GM13976 (cell line): ENCODE measurements around the gene MZB1.

ENCODE experiments used
- DNase-seq: peaks from one replicate; pipeline ENCODE4 v3.0.0; 2012; ENCODE audit warnings: low spot score
- in situ Hi-C: fragments of 300-500 bp; cut with MboI; formaldehyde crosslinking; loops from one replicate; pipeline ENCODE4 v1.12.0; 2022; ENCODE audit warnings: low sequenced_read_pairs, mixed read lengths, inconsistent platforms; ENCODE audit not compliant: unreplicated experiment
- TF ChIP-seq, protein P1 (sequence below): IDR thresholded peaks from 2 replicates; pipeline ENCODE4 v1.5.1; 2012; ENCODE audit warnings: borderline replicate concordance, mild to moderate bottlenecking; ENCODE audit not compliant: insufficient read depth; ENCODE audit errors: extremely low read depth, missing control alignments, control extremely low read depth

The MZB1 gene

DNA sequence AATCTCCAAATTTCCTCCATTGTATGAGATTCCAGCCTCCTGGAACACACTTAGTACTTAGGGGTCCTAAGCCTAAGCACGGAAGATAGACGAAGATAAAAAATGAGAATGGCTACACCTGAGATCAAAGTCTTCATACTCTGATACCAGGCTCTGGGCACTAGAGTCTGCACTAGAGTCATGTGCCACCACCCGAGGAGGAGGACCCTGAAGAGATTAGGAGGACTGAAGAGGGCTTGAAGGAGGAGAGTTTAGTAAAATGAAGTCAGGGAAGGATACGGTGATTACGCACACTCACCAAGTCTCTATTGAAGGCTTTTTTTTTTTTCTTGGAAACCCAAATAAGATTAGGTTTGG lies 14.7 kb upstream of the MZB1 start:
- TF ChIP-seq, protein P1, sequence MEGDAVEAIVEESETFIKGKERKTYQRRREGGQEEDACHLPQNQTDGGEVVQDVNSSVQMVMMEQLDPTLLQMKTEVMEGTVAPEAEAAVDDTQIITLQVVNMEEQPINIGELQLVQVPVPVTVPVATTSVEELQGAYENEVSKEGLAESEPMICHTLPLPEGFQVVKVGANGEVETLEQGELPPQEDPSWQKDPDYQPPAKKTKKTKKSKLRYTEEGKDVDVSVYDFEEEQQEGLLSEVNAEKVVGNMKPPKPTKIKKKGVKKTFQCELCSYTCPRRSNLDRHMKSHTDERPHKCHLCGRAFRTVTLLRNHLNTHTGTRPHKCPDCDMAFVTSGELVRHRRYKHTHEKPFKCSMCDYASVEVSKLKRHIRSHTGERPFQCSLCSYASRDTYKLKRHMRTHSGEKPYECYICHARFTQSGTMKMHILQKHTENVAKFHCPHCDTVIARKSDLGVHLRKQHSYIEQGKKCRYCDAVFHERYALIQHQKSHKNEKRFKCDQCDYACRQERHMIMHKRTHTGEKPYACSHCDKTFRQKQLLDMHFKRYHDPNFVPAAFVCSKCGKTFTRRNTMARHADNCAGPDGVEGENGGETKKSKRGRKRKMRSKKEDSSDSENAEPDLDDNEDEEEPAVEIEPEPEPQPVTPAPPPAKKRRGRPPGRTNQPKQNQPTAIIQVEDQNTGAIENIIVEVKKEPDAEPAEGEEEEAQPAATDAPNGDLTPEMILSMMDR, result no peak
- no peak for DNase-seq
- in situ Hi-C loops, result loop anchor here (25.0 kb wide), 1 partner anchor 358 kb away; no protein-coding TSS in a partner anchor

DNA sequence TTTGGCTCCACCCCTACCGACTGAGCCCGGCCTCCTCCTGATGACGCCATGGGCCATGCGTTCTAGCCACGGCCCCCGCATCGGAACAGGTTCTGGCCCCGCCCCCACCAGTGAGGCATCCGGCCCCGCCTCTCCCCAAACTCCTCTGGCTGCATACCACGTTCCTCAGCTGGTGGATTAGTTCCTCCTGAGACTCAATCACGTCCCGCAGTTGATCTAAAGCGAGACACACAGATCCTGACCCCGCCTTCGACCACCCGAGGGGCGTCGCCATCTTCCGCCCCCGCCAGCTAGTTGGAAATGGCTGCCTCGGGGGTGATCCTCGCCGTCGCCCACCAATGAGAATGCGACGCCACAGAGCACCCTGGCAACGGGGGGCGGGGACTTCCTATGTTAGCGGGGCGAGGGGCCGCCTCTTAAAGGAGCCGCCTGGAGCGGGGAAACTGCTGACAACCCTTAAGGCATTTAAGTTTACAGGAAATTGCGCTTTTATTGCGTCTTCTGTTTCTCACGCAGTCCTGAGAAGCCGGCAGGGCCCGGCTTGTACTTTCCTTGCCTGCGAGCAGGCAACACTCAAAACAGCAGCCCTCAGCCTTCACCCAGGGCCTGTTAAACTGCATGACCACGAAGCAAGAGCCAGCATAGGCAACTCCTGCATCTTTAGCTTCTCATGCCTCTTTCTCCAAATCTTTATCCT lies 14.2 kb upstream of the MZB1 start, which contains the start of gene SPATA24:
TSS of gene SPATA24 (minus strand) at position 303 of the 697 bp plus-strand sequence. CDS start at position 274, 29 bp downstream.
- DNase-seq, result peak; percentile 96
- in situ Hi-C loops, result loop anchor here (25.0 kb wide), 1 partner anchor 358 kb away; no protein-coding TSS in a partner anchor
- TF ChIP-seq, protein P1, result no peak

DNA sequence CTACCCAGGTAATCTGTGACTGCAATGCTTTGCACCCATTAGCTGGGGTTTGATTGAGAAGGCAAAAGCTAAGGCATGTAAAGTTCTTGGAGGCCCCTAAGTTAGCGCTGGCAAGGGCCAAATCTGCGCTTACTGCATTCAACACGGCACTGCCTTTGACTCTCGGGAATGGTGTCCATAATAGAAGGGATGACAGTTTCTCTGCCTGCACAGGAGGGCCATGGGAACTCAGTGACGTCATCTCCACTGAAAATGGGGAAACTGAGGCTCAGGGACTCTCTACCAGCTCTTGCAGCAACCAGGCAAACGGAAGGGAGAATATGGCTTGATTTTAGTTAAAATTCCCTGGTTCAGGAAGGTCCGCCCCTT lies 13.7 kb upstream of the MZB1 start:
- TF ChIP-seq, protein P1, result no peak
- DNase-seq, result no peak
- in situ Hi-C loops, result loop anchor here (25.0 kb wide), 1 partner anchor 359 kb away; no protein-coding TSS in a partner anchor

GRCh38 chr5:139402561-139403158 lies 12.9 kb upstream of the MZB1 start:
- no peak for DNase-seq
- in situ Hi-C loops, result loop anchor here (25.0 kb wide), 1 partner anchor 360 kb away; no protein-coding TSS in a partner anchor
- TF ChIP-seq, protein P1, result peak; percentile 49

GRCh38 chr5:139401546-139401945 lies 11.8 kb upstream of the MZB1 start:
- in situ Hi-C loops, result loop anchor here (25.0 kb wide), 1 partner anchor 361 kb away; no protein-coding TSS in a partner anchor
- TF ChIP-seq, protein P1, result no peak
- DNase-seq, result no peak

GRCh38 chr5:139399501-139400121 lies 9.9 kb upstream of the MZB1 start:
- peak; percentile 80 for DNase-seq
- TF ChIP-seq, protein P1, result no peak
- in situ Hi-C loops, result loop anchor here (25.0 kb wide), 1 partner anchor 363 kb away; no protein-coding TSS in a partner anchor
